Vagina (tissue), 2 donors: ENCODE measurements around the gene LECT2.

Experiments
- POLR2A ChIP-seq, 2 donors: fragments of 450-650 bp; IDR thresholded peaks; one replicate each; pipeline ENCODE4 v1.6.1; 2017; ENCODE audit warnings: antibody characterized with exemption in 2 of 2, mild to moderate bottlenecking in 2 of 2, moderate library complexity in 2 of 2
- POLR2AphosphoS5 ChIP-seq, 2 donors: sonication (generic); formaldehyde crosslinking; IDR thresholded peaks; one replicate each; pipeline ENCODE4 v1.9.0; 2017; ENCODE audit warnings: antibody characterized with exemption in 2 of 2, mild to moderate bottlenecking in 2 of 2, low read depth in 1 of 2; ENCODE audit not compliant: insufficient read depth in 1 of 2
- TF ChIP-seq, protein P1 (sequence below), 3 experiments: fragments of 450-650 bp in 2 of 3; fragments of 200-600 bp in 1 of 3; sonication (generic) in 1 of 3; IDR thresholded peaks; one replicate each; pipeline ENCODE4 v1.5.1; 2017 to 2019; ENCODE audit warnings: antibody characterized with exemption in 3 of 3, mild to moderate bottlenecking in 2 of 3, moderate library complexity in 2 of 3

DNA sequence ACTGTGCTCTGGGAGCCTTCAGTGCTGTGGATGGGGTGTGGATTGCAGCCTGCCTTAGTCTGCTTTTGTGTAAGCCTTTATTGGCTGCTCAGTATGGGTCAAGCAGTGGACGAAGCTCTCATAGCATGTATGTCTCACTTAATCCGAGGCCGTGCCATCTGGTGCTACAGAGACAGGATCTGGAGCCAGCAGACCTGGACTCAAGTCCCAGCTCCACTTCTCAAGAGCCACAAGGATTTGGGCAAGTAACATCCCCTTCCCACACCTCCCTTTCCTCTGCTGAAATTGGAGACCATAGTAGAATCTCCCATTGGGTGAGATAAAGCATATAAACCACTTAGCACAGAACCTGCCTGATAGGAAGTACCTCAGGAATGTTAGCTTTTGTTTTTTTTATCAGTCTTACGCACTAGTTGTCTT lies 23.4 kb upstream of the LECT2 start:
- TF ChIP-seq, protein P1, sequence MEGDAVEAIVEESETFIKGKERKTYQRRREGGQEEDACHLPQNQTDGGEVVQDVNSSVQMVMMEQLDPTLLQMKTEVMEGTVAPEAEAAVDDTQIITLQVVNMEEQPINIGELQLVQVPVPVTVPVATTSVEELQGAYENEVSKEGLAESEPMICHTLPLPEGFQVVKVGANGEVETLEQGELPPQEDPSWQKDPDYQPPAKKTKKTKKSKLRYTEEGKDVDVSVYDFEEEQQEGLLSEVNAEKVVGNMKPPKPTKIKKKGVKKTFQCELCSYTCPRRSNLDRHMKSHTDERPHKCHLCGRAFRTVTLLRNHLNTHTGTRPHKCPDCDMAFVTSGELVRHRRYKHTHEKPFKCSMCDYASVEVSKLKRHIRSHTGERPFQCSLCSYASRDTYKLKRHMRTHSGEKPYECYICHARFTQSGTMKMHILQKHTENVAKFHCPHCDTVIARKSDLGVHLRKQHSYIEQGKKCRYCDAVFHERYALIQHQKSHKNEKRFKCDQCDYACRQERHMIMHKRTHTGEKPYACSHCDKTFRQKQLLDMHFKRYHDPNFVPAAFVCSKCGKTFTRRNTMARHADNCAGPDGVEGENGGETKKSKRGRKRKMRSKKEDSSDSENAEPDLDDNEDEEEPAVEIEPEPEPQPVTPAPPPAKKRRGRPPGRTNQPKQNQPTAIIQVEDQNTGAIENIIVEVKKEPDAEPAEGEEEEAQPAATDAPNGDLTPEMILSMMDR (IDR thresholded peaks at IDR 0.05): no peak
- TF ChIP-seq POLR2A (IDR thresholded peaks at IDR 0.05): no peak
- TF ChIP-seq POLR2AphosphoS5 (IDR thresholded peaks at IDR 0.05; ENCODE audit: insufficient read depth in 1 of 2, low read depth in 1 of 2): no peak
